Ovary (tissue), 3 donors: ENCODE measurements around the gene DDN.

ENCODE experiments used
- EP300 ChIP-seq: sonication (generic); formaldehyde crosslinking; IDR thresholded peaks from one replicate; pipeline ENCODE4 v1.6.1; 2017; ENCODE audit warnings: antibody characterized with exemption
- TF ChIP-seq, protein P1 (sequence below), 3 donors: fragments of 450-650 bp in 2 of 3; fragments of 200-600 bp in 1 of 3; IDR thresholded peaks; one replicate each; pipeline versions ENCODE4 v1.5.1 to v1.8.0; 2016 to 2022; ENCODE audit warnings: antibody characterized with exemption in 3 of 3, mild to moderate bottlenecking in 1 of 3
- donor health status: DM: no; HTN: no; CAD: no.

DNA sequence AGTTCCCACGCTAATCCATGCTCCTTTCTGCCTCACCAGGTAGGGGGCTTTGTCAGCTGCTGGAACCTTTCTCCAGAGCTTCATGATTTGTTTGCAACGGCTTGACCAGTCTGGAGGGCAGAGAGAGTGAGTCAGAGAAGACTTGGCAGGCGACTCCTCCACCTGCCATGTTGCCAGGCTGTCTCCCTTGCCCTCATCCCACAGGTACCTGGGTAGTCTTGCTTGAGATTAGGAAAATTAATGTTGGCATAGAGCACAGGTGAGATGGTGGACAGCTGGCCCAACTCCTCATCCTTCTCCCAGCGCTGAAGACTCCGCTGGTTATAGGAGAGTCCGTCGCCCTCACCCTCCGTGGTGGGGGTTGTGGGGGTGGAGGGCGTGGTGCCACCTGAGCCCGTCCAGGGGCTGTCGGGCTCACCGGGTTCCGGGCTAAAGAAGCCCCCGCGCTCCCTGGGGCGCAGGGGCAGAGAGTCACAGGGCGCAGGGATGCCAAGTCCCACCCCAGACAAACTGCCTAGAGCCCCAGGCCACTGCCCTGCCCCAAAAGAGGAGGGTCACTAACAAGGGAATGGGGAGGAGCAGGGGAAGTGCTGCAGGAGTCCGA, 42.8 kb upstream of the DDN start:
- TF ChIP-seq, protein P1, sequence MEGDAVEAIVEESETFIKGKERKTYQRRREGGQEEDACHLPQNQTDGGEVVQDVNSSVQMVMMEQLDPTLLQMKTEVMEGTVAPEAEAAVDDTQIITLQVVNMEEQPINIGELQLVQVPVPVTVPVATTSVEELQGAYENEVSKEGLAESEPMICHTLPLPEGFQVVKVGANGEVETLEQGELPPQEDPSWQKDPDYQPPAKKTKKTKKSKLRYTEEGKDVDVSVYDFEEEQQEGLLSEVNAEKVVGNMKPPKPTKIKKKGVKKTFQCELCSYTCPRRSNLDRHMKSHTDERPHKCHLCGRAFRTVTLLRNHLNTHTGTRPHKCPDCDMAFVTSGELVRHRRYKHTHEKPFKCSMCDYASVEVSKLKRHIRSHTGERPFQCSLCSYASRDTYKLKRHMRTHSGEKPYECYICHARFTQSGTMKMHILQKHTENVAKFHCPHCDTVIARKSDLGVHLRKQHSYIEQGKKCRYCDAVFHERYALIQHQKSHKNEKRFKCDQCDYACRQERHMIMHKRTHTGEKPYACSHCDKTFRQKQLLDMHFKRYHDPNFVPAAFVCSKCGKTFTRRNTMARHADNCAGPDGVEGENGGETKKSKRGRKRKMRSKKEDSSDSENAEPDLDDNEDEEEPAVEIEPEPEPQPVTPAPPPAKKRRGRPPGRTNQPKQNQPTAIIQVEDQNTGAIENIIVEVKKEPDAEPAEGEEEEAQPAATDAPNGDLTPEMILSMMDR (IDR thresholded peaks at IDR 0.05): no peak
- TF ChIP-seq EP300: no peak
